Neural progenitor cell (in vitro differentiated cells): ENCODE measurements around the gene ANKRD11. TPM values are rescaled to one million over a fixed set of nuclear protein-coding genes. Genes with fewer than 3 reads are reported as not detected.
"Not testable (repeated sequence)": the region's sequence is repeated elsewhere in the genome, so short reads cannot be mapped to it uniquely, and the experiment has no call there.

Experiments used
- DNase-seq: peaks from one replicate; pipeline ENCODE4 v3.0.0-alpha.2; 2016; ENCODE audit warnings: low spot score
- H2AFZ ChIP-seq: fragments of 200-600 bp; sonication (generic); replicated peaks from 2 replicates; pipeline ENCODE4 v1.6.1; 2016; ENCODE audit warnings: antibody characterized with exemption
- H3F3A ChIP-seq: fragments of 200-600 bp; sonication (generic); 2 replicates; pipeline ENCODE4 v1.6.1; 2016; ENCODE audit warnings: antibody characterized with exemption, low read depth
- H3K27ac ChIP-seq: fragments of 200-600 bp; sonication (generic); 2 replicates; pipeline ENCODE4 v1.5.1; 2016; ENCODE audit warnings: mild to moderate bottlenecking
- H3K27me3 ChIP-seq: fragments of 200-600 bp; sonication (generic); 2 replicates; pipeline ENCODE4 v1.6.1; 2016; ENCODE audit warnings: mild to moderate bottlenecking, moderate library complexity
- H3K36me3 ChIP-seq: fragments of 200-600 bp; sonication (generic); 2 replicates; pipeline ENCODE4 v1.5.1; 2016
- H3K4me1 ChIP-seq: fragments of 200-600 bp; sonication (generic); 2 replicates; pipeline ENCODE4 v1.6.1; 2016; ENCODE audit warnings: mixed run types
- H3K4me2 ChIP-seq: fragments of 200-600 bp; sonication (generic); 2 replicates; pipeline ENCODE4 v1.6.1; 2016
- H3K4me3 ChIP-seq: fragments of 200-600 bp; sonication (generic); 2 replicates; pipeline ENCODE4 v1.5.1; 2016
- H3K79me2 ChIP-seq: fragments of 200-600 bp; sonication (generic); 2 replicates; pipeline ENCODE4 v1.6.1; 2016; ENCODE audit warnings: low read depth
- H3K9ac ChIP-seq: fragments of 200-600 bp; sonication (generic); 2 replicates; pipeline ENCODE4 v1.6.1; 2016
- H3K9me3 ChIP-seq: fragments of 200-600 bp; sonication (generic); 2 replicates; pipeline ENCODE4 v1.5.1; 2016; ENCODE audit warnings: low read depth
- H4K20me1 ChIP-seq: fragments of 200-600 bp; sonication (generic); 2 replicates; pipeline ENCODE4 v1.6.1; 2016; ENCODE audit warnings: low read depth
- H3K27ac Mint-ChIP-seq: 3 replicates; pipeline ENCODE4 v1.8.0; 2021; ENCODE audit warnings: mixed read lengths
- H3K27me3 Mint-ChIP-seq: 2 replicates; pipeline ENCODE4 v1.8.0; 2022; ENCODE audit warnings: low read depth, mild to moderate bottlenecking, inconsistent platforms, moderate library complexity, mixed read lengths; ENCODE audit not compliant: insufficient read depth
- H3K36me3 Mint-ChIP-seq: 3 replicates; pipeline ENCODE4 v1.8.0; 2021; ENCODE audit warnings: mixed read lengths
- H3K4me1 Mint-ChIP-seq: 3 replicates; pipeline ENCODE4 v1.8.0; 2021; ENCODE audit warnings: mixed read lengths
- H3K4me3 Mint-ChIP-seq: 3 replicates; pipeline ENCODE4 v1.8.0; 2021; ENCODE audit warnings: mild to moderate bottlenecking, moderate library complexity, mixed read lengths
- H3K9me3 Mint-ChIP-seq: 3 replicates; pipeline ENCODE4 v1.8.0; 2020; ENCODE audit warnings: mixed read lengths
- CTCF ChIP-seq: fragments of 200-600 bp; sonication (generic); IDR thresholded peaks from 2 replicates; pipeline ENCODE4 v1.5.1; 2017; ENCODE audit warnings: antibody characterized with exemption, mild to moderate bottlenecking
- EZH2 ChIP-seq: fragments of 200-600 bp; sonication (generic); IDR thresholded peaks from 2 replicates; pipeline ENCODE4 v1.6.1; 2017; ENCODE audit warnings: antibody characterized with exemption, mild to moderate bottlenecking, moderate library complexity
- EZH2phosphoT487 ChIP-seq: fragments of 200-600 bp; sonication (generic); IDR thresholded peaks from 2 replicates; pipeline ENCODE4 v1.6.1; 2017; ENCODE audit warnings: antibody characterized with exemption
- total RNA-seq: library from RNA; depleted of rRNA; stranded (reverse); fragments of >200 nt; gene quantifications from 2 replicates; pipeline ENCODE4 v1.2.3, GENCODE V29; 2015; ENCODE audit warnings: low replicate concordance

The ANKRD11 gene
- total RNA-seq, 1 donor from 2014 or later = 47.3 TPM

- Histone ChIP-seq H3K9me3 (no peaks in the 10 kb centered on the region), H3K36me3 (no peaks in the 10 kb centered on the region), H3K79me2 (peaks cover 99% of the 10 kb centered on the region), H4K20me1 (peaks cover 100% of the 10 kb centered on the region), H3K4me3 (no peak overlapping the region), H3K9ac (no peak overlapping the region), H3K4me1 (peaks cover 15% of the 10 kb centered on the region), H2AFZ (no peak overlapping the region), H3K27me3 (no peaks in the 10 kb centered on the region), H3K4me2 (no peak overlapping the region), H3F3A (peaks cover 13% of the 10 kb centered on the region), H3K27ac (no peak overlapping the region)
- H3K4me1 Mint-ChIP-seq = peaks cover 53% of the 10 kb centered on the region
- H3K4me3 Mint-ChIP-seq = peak overlapping the region; percentile 73
- DNase-seq = no peak
- peak overlapping the region; percentile 93 for H3K27ac Mint-ChIP-seq
- H3K27me3 Mint-ChIP-seq = peaks cover 4% of the 10 kb centered on the region
- TF ChIP-seq EZH2phosphoT487 = no peak
- no peak for TF ChIP-seq CTCF
- peaks cover 2% of the 10 kb centered on the region for H3K36me3 Mint-ChIP-seq
- H3K9me3 Mint-ChIP-seq = no peaks in the 10 kb centered on the region
Measured at GRCh38 chr16:89334050-89334449, 156.3 kb downstream of the ANKRD11 start.

GRCh38 chr16:89333401-89334001 lies 156.9 kb downstream of the ANKRD11 start:
- peak overlapping the region; percentile 93 for H3K27ac Mint-ChIP-seq
- H2AFZ ChIP-seq, H3K4me2 ChIP-seq, H3K27me3 ChIP-seq, H3K9ac ChIP-seq, H3K27me3 Mint-ChIP-seq, H3K36me3 ChIP-seq, H3K9me3 ChIP-seq, H3K36me3 Mint-ChIP-seq, DNase-seq, H3K27ac ChIP-seq, H3K4me3 ChIP-seq, H3K9me3 Mint-ChIP-seq: not testable (repeated sequence)
- H3K4me3 Mint-ChIP-seq = peak overlapping the region; percentile 73
- TF ChIP-seq CTCF = peak; percentile 30
- H4K20me1 ChIP-seq = peaks cover 98% of the 10 kb centered on the region
- H3K4me1 Mint-ChIP-seq = peaks cover 53% of the 10 kb centered on the region
- peaks cover 99% of the 10 kb centered on the region for H3K79me2 ChIP-seq
- H3K4me1 ChIP-seq = peaks cover 15% of the 10 kb centered on the region
- H3F3A ChIP-seq = peaks cover 13% of the 10 kb centered on the region

GRCh38 chr16:89332902-89333245 lies 157.5 kb downstream of the ANKRD11 start:
- no peaks in the 10 kb centered on the region for H3K9me3 Mint-ChIP-seq
- H4K20me1 ChIP-seq = peaks cover 98% of the 10 kb centered on the region
- H3K27me3 Mint-ChIP-seq = no peaks in the 10 kb centered on the region
- H3K4me1 ChIP-seq = peaks cover 20% of the 10 kb centered on the region
- peaks cover 13% of the 10 kb centered on the region for H3F3A ChIP-seq
- H3K4me2 ChIP-seq = peak overlapping the region; percentile 3
- no peak overlapping the region for H3K4me3 ChIP-seq
- no peak for DNase-seq
- H3K27me3 ChIP-seq = no peaks in the 10 kb centered on the region
- H3K9ac ChIP-seq = no peak overlapping the region
- H3K36me3 Mint-ChIP-seq = peaks cover 3% of the 10 kb centered on the region
- no peak overlapping the region for H2AFZ ChIP-seq
- peaks cover 54% of the 10 kb centered on the region for H3K4me1 Mint-ChIP-seq
- H3K27ac Mint-ChIP-seq = peak overlapping the region; percentile 31
- TF ChIP-seq CTCF (no peak), EZH2phosphoT487 (no peak), EZH2 (no peak)
- H3K36me3 ChIP-seq = no peaks in the 10 kb centered on the region
- H3K4me3 Mint-ChIP-seq = no peak overlapping the region
- peaks cover 99% of the 10 kb centered on the region for H3K79me2 ChIP-seq
- H3K27ac ChIP-seq = no peak overlapping the region
- no peaks in the 10 kb centered on the region for H3K9me3 ChIP-seq
